Measurements from ENCODE around the gene SEMA4F.

GRCh38 chr2:74730530-74730929 is 76.5 kb downstream of the SEMA4F start:
- no peak for TF ChIP-seq POLR2A (IDR thresholded peaks at IDR 0.05)
- TF ChIP-seq, protein P1, sequence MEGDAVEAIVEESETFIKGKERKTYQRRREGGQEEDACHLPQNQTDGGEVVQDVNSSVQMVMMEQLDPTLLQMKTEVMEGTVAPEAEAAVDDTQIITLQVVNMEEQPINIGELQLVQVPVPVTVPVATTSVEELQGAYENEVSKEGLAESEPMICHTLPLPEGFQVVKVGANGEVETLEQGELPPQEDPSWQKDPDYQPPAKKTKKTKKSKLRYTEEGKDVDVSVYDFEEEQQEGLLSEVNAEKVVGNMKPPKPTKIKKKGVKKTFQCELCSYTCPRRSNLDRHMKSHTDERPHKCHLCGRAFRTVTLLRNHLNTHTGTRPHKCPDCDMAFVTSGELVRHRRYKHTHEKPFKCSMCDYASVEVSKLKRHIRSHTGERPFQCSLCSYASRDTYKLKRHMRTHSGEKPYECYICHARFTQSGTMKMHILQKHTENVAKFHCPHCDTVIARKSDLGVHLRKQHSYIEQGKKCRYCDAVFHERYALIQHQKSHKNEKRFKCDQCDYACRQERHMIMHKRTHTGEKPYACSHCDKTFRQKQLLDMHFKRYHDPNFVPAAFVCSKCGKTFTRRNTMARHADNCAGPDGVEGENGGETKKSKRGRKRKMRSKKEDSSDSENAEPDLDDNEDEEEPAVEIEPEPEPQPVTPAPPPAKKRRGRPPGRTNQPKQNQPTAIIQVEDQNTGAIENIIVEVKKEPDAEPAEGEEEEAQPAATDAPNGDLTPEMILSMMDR (IDR thresholded peaks at IDR 0.05) = no peak
